Transverse colon (tissue), 4 donors: ENCODE data around the gene PRR16.

Experiments used
- EP300 ChIP-seq: sonication (generic); formaldehyde crosslinking; IDR thresholded peaks from one replicate; pipeline ENCODE4 v1.6.1; 2017; ENCODE audit warnings: antibody characterized with exemption, low read depth
- POLR2A ChIP-seq: fragments of 450-650 bp; IDR thresholded peaks from one replicate; pipeline ENCODE4 v1.6.1; 2016; ENCODE audit warnings: antibody characterized with exemption, mild to moderate bottlenecking, moderate library complexity
- POLR2AphosphoS5 ChIP-seq, 3 donors: sonication (generic); formaldehyde crosslinking; IDR thresholded peaks; one replicate each; pipeline ENCODE4 v1.6.1; 2016; ENCODE audit warnings: antibody characterized with exemption in 3 of 3
- TF ChIP-seq, protein P1 (sequence below), 5 experiments: fragments of 200-600 bp in 3 of 5; fragments of 450-650 bp in 2 of 5; sonication (generic) in 3 of 5; IDR thresholded peaks; 1 replicate in 2 of 5; 2 replicates in 3 of 5; pipeline ENCODE4 v1.5.1; 2016 to 2017; ENCODE audit warnings: antibody characterized with exemption in 5 of 5, inconsistent platforms in 3 of 5, mild to moderate bottlenecking in 2 of 5, moderate library complexity in 1 of 5

DNA sequence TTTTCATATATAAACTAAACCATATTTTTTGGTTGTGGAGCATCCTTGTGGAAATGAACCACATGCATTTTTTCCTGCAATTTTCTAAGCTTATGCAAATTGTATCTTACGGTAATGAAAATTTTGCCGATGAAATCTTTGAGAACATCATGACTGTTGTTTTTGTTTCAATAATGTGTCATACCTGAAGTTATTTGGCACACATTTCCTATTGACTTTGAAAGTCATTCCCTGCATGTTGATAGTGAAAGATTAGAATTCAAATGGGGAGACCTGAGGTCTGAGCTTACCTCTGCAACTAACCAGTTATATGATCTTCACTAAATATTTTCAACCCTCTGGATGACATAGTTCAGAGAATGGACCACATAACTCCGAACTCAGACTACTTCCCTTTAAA lies 88.5 kb downstream of the PRR16 start:
- TF ChIP-seq, protein P1, sequence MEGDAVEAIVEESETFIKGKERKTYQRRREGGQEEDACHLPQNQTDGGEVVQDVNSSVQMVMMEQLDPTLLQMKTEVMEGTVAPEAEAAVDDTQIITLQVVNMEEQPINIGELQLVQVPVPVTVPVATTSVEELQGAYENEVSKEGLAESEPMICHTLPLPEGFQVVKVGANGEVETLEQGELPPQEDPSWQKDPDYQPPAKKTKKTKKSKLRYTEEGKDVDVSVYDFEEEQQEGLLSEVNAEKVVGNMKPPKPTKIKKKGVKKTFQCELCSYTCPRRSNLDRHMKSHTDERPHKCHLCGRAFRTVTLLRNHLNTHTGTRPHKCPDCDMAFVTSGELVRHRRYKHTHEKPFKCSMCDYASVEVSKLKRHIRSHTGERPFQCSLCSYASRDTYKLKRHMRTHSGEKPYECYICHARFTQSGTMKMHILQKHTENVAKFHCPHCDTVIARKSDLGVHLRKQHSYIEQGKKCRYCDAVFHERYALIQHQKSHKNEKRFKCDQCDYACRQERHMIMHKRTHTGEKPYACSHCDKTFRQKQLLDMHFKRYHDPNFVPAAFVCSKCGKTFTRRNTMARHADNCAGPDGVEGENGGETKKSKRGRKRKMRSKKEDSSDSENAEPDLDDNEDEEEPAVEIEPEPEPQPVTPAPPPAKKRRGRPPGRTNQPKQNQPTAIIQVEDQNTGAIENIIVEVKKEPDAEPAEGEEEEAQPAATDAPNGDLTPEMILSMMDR (IDR thresholded peaks at IDR 0.05), result no peak
- TF ChIP-seq EP300 (no peak), POLR2AphosphoS5 (IDR thresholded peaks at IDR 0.05) (no peak), POLR2A (no peak)
